PC-9 (cell line): Measurements from ENCODE around the gene ATP5PO.

Experiments used
- CTCF ChIP-seq: fragments of 200-600 bp; sonication (generic); conservative IDR thresholded peaks from 2 replicates; pipeline ENCODE4 v1.6.1; 2017; ENCODE audit warnings: mixed run types, antibody characterized with exemption, mild to moderate bottlenecking, moderate library complexity
- EZH2 ChIP-seq: fragments of 200-600 bp; sonication (generic); IDR thresholded peaks from 2 replicates; pipeline ENCODE4 v1.8.0; 2017; ENCODE audit warnings: antibody characterized with exemption, low read depth

- TF ChIP-seq CTCF = no peak
- TF ChIP-seq EZH2 = no peak
These were observed 35.9 kb upstream of the ATP5PO start for GRCh38 chr21:33951276-33952178.
